C4-2B (cell line): ENCODE results near the gene RAB36.

Source experiments
- CTCF ChIP-seq: fragments of 450-650 bp; conservative IDR thresholded peaks from 2 replicates; pipeline ENCODE4 v1.5.1; 2017; ENCODE audit warnings: mild to moderate bottlenecking
- ZFX ChIP-seq: fragments of 450-650 bp; IDR thresholded peaks from 2 replicates; pipeline ENCODE4 v1.6.1; 2017

GRCh38 chr22:23115825-23116494 is 29.3 kb upstream of the RAB36 start:
- TF ChIP-seq CTCF: no peak
- no peak for TF ChIP-seq ZFX
